ENCODE measurements around the gene FARS2.

- no peak for TF ChIP-seq CTCF (IDR thresholded peaks at IDR 0.05; ENCODE audit: poor library complexity)
- no peak for TF ChIP-seq EZH2phosphoT487 (IDR thresholded peaks at IDR 0.05; ENCODE audit: low read depth, severe bottlenecking, unreplicated experiment)
These were observed 73.0 kb downstream of the FARS2 start for GRCh38 chr6:5334341-5334740.

All from hepatocyte (in vitro differentiated cells).